ENCODE measurements around the gene KRT74. TPM values are rescaled to one million over a fixed set of nuclear protein-coding genes. Genes with fewer than 3 reads are reported as not detected.

Gene KRT74
- polyA plus RNA-seq, 1 experiment = not detected

DNA sequence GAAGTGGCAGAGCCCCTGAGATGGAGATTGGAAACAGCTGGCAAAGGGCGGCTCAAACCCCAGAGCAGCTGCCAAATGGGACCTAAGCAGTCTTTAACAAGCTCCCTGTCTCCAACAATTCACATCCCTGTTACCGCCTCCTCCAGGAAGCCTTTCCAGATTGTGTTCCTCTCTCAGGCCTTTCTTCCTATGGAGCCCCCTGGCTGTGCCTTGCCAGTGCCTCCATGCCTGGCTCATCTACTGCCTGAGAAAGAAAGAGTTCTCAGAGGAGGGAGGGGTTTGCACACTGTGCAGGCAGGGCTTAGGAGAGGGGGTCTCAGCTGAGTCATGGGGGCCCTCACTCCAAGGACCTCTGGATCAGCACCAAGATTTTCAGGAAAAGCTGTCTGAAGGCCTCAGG, 8.8 kb upstream of the KRT74 start:
- CTCF ChIA-PET = interaction anchor here (0.7 to 17.2 kb wide), 15 partner anchors 9 to 425 kb away, joined by 3 to 283 read pairs (median 5); partner anchors contain the start of genes KRT5 and KRT74
- TF ChIP-seq, protein P1, sequence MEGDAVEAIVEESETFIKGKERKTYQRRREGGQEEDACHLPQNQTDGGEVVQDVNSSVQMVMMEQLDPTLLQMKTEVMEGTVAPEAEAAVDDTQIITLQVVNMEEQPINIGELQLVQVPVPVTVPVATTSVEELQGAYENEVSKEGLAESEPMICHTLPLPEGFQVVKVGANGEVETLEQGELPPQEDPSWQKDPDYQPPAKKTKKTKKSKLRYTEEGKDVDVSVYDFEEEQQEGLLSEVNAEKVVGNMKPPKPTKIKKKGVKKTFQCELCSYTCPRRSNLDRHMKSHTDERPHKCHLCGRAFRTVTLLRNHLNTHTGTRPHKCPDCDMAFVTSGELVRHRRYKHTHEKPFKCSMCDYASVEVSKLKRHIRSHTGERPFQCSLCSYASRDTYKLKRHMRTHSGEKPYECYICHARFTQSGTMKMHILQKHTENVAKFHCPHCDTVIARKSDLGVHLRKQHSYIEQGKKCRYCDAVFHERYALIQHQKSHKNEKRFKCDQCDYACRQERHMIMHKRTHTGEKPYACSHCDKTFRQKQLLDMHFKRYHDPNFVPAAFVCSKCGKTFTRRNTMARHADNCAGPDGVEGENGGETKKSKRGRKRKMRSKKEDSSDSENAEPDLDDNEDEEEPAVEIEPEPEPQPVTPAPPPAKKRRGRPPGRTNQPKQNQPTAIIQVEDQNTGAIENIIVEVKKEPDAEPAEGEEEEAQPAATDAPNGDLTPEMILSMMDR (IDR thresholded peaks at IDR 0.05; ENCODE audit: insufficient read depth, low read depth, low read length) = no peak
- peaks cover 14% of the 10 kb centered on the region for H3K27me3 ChIP-seq (ENCODE audit: control insufficient read depth, insufficient read depth, low read length)
- POLR2A ChIA-PET = no interaction called here
- H3K36me3 ChIP-seq (ENCODE audit: control insufficient read depth, insufficient read depth, low read length) = no peaks in the 10 kb centered on the region
- no peak for DNase-seq (ENCODE audit: low read depth)
- no peak overlapping the region for H3K4me3 ChIP-seq (ENCODE audit: low read depth, low read length)

DNA sequence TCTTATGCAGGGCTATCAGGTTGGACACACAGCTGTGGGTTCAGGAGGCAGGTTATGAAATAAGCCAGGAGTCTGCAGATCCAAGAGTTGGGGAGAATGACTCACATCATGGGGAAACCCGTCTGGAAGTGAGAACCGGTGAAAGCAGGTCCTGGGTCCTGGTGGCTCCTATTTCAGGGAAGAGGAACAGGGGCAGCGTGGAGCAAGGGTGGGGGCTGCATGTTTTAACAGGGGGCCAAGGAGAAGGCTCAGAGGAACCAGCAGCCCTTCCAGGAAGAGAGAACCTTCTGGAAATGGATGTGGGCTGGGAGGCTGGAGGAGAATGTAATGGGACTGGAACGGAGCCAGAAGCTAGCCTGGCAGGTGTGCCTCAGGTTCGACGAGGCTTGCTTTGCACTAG, 7.8 kb upstream of the KRT74 start:
- ChIA-PET POLR2A (no interaction called here), CTCF (interaction anchor here (0.6 to 17.2 kb wide), 12 partner anchors 8 to 424 kb away, joined by 3 to 283 read pairs (median 5); partner anchors contain the start of gene KRT74)
- TF ChIP-seq, protein P1 (IDR thresholded peaks at IDR 0.05; ENCODE audit: insufficient read depth, low read depth, low read length) = no peak
- H3K36me3 ChIP-seq (ENCODE audit: control insufficient read depth, insufficient read depth, low read length) = no peaks in the 10 kb centered on the region
- H3K27me3 ChIP-seq (ENCODE audit: control insufficient read depth, insufficient read depth, low read length) = peaks cover 15% of the 10 kb centered on the region
- no peak overlapping the region for H3K4me3 ChIP-seq (ENCODE audit: low read depth, low read length)
- DNase-seq (ENCODE audit: low read depth) = no peak

DNA sequence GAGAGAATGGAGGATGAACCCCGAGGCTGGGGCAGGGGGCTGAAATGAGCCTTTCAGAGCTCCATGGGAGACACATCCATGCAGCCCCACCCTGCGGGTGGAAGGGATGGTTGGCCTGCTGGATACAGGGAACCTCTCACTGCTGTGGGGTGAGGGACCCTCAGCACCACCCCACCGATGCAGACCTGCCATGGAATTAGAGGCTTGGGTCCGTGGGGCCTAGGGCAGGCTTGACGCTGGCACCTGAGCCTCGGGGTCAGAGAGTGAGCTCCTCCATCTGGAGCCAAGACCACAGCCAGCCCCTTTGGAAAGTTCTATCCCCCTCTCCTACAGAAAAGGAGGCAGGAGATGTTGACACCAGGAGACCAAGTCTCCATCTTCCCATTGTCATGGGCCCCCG, 7.4 kb upstream of the KRT74 start:
- Histone ChIP-seq H3K36me3 (ENCODE audit: control insufficient read depth, insufficient read depth, low read length) (no peaks in the 10 kb centered on the region), H3K27me3 (ENCODE audit: control insufficient read depth, insufficient read depth, low read length) (peaks cover 17% of the 10 kb centered on the region), H3K4me3 (ENCODE audit: low read depth, low read length) (no peak overlapping the region)
- TF ChIP-seq, protein P1 (IDR thresholded peaks at IDR 0.05; ENCODE audit: insufficient read depth, low read depth, low read length) = no peak
- no peak for DNase-seq (ENCODE audit: low read depth)
- ChIA-PET POLR2A (no interaction called here), CTCF (interaction anchor here (0.6 to 17.2 kb wide), 7 partner anchors 8 to 412 kb away, joined by 3 to 283 read pairs (median 10); no protein-coding TSS in a partner anchor)

DNA sequence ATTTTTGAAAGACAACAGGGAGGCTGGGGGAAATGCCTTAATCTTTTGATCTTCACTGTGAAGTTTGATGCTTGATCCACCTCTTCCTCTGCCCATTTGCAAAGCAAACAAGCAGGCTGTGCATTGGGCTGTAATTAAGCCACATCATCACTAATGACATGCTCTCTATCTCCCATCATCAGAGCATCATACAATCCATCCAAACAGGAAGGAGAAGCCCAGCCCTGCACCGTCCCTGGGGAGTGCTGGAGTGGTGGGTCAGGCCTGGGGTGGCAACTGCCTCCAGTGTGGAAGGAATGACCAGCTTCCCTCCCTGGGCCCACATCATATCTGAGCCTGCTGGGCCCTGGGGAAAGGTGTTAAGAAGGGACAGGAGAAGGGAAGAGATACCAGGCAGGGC, 6.9 kb upstream of the KRT74 start:
- no peak for DNase-seq (ENCODE audit: low read depth)
- CTCF ChIA-PET = interaction anchor here (0.7 to 17.2 kb wide), 6 partner anchors 9 to 299 kb away, joined by 3 to 283 read pairs (median 26); no protein-coding TSS in a partner anchor
- peaks cover 15% of the 10 kb centered on the region for H3K27me3 ChIP-seq (ENCODE audit: control insufficient read depth, insufficient read depth, low read length)
- TF ChIP-seq, protein P1 (IDR thresholded peaks at IDR 0.05; ENCODE audit: insufficient read depth, low read depth, low read length) = no peak
- H3K4me3 ChIP-seq (ENCODE audit: low read depth, low read length) = no peak overlapping the region
- H3K36me3 ChIP-seq (ENCODE audit: control insufficient read depth, insufficient read depth, low read length) = no peaks in the 10 kb centered on the region
- POLR2A ChIA-PET = no interaction called here

DNA sequence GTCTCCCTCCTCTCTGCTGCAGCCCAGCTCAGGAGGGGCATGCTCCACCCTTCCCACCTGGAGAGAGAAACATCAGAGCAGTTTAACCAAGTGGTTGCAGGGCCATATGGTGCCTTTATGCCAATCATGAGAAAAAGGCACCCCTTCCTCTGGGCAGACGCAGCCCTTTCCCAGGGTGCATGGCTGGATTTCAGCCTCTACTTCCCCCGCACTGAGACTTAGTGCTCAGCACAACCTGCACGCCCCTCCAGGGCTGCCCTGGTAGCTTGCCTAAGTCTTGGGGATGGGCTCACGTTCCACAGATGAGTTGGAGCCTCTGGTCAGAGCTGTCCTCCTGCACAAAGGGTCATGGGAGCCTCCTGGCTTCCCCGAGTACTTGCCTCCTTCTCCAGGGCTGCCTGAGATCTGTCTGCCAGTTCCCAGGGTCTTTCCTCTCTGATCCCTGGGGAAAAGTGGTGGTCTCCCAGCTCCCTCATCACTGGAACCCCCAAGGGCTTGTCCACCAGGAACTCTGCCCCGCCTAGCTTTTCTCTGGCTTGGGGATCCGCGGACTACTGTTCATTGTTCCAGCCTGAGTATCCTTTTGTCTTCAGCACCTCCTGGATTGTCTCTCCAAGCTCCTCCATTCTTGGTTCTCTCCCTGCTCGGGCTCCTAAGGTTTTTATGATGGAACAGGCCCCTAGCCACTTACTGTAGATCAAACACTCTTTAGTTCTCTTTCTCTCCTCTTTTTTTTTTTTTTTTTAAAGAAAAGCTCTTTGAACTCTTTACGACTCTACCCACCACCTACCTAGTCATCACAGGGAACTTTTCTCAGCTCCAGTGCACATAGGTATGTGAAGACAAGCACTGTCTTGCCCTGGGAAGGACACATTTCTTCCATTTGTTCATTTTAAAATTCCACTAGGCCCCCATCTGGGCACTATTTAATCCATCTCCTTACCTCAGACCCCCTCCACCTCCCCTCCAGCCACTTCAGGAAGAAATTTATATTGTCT, 6.1 kb upstream of the KRT74 start:
- CTCF ChIA-PET = interaction anchor here (0.8 to 17.2 kb wide), 4 partner anchors 200 to 300 kb away, joined by 3 to 283 read pairs (median 6); no protein-coding TSS in a partner anchor
- Histone ChIP-seq H3K4me3 (ENCODE audit: low read depth, low read length) (no peak overlapping the region), H3K36me3 (ENCODE audit: control insufficient read depth, insufficient read depth, low read length) (no peaks in the 10 kb centered on the region), H3K27me3 (ENCODE audit: control insufficient read depth, insufficient read depth, low read length) (peaks cover 13% of the 10 kb centered on the region)
- TF ChIP-seq, protein P1 (IDR thresholded peaks at IDR 0.05; ENCODE audit: insufficient read depth, low read depth, low read length) = no peak
- POLR2A ChIA-PET = no interaction called here
- no peak for DNase-seq (ENCODE audit: low read depth)
